SH-SY5Y (cell line): ENCODE data around the gene FBXL16.

ENCODE experiments used
- GATA2 ChIP-seq: IDR thresholded peaks from 2 replicates; pipeline ENCODE4 v1.6.1; 2011; ENCODE audit warnings: mild to moderate bottlenecking, low read depth, low read length
- GATA3 ChIP-seq: IDR thresholded peaks from 2 replicates; pipeline ENCODE4 v1.6.1; 2011; ENCODE audit warnings: low read depth, mild to moderate bottlenecking, low read length, moderate library complexity

Gene FBXL16

GRCh38 chr16:740459-740763 lies 34.8 kb upstream of the FBXL16 start:
- TF ChIP-seq GATA3, result no peak
- no peak for TF ChIP-seq GATA2

- TF ChIP-seq GATA3 (no peak), GATA2 (no peak)
These were observed 34.2 kb upstream of the FBXL16 start for GRCh38 chr16:739560-740458.

GRCh38 chr16:736936-737481 lies 31.4 kb upstream of the FBXL16 start:
- TF ChIP-seq GATA3, result no peak
- TF ChIP-seq GATA2, result no peak

DNA sequence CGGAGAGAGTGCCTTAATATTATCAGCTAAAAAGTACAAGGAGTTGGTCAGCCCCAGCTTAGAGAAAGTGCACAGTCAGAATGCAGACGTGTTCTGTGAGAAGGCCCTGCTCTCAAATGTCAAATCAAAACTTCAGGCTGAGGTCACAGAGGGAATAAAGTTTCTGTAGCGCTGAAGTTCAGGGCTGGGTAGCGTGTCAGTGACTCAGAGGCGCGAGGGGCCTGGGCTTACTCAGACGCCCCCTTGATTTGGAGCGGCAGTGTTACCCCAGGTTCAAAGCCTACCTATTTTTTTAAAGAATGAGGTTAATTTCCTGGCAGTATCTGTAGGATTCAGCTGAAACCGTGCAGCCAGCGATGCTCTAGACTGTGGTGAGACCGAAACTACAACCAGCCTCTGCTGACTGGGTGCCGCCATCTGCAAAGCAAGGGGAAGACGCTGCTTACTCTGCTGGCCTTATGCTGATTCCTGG lies 30.4 kb upstream of the FBXL16 start:
- TF ChIP-seq GATA3 (no peak), GATA2 (no peak)

- TF ChIP-seq GATA2 (no peak), GATA3 (no peak)
These were observed 29.6 kb upstream of the FBXL16 start for GRCh38 chr16:734981-735881.

GRCh38 chr16:734208-734980 lies 28.8 kb upstream of the FBXL16 start:
- TF ChIP-seq GATA3 (no peak), GATA2 (no peak)

DNA sequence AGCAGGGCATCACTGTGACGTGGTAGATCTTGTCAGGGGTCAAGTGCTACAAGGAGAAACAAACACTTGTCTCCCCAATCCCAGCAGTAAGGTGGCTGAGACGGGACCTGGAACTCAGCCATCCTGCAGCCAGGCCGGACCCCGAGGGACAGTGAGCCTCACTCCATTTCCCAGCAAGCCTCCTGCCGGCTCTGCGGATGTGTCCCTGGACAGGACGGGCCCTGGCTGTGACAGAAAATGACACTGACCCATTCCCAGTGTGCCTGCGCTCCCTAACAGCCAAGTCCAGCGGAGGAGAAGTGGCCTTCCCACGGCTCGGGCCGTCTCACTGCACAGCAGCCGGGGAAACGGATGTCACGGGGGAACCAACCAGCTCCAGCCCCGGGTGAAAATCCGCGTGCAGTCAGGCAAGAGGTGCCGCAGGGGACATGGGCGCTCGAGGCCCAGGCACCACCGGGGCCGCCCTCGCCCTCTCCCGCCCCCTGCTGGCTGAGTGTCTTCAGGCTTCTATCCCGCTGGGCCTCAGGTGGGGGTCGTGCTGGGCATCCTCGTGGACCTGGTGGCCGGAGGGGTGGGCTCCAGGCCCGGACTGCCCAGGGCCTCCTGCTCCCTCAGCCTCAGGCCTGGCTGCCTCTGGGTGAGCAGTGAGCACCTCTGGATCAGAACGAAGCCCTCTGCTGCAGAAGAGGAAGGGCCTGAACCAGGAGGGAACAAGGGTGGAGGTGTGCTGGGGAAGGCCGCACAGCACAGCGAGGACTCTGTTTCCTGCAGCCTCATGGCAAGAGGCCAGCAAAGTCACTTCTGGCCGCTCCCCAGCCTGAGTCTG lies 28.0 kb upstream of the FBXL16 start:
- no peak for TF ChIP-seq GATA3
- TF ChIP-seq GATA2, result no peak

DNA sequence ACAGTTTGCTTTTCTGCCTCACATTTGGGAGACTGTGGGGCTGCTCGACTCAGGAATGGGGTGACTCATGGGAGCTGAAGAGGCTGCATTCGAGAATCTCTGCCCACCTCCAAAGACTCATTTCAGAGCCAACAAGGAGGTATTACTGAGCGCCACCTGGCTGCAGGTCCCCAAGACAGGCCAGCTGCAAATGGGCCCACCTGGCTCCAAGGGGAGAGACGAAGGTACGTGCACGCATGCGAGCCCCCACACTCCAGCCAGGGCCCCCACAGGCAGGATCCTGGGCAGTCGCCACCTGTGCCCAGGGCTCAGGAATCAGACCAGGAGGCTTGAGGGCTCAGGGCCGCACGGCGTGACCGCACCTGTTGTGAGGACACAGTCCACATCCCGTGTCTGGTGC lies 27.3 kb upstream of the FBXL16 start:
- TF ChIP-seq GATA3 (no peak), GATA2 (no peak)

DNA sequence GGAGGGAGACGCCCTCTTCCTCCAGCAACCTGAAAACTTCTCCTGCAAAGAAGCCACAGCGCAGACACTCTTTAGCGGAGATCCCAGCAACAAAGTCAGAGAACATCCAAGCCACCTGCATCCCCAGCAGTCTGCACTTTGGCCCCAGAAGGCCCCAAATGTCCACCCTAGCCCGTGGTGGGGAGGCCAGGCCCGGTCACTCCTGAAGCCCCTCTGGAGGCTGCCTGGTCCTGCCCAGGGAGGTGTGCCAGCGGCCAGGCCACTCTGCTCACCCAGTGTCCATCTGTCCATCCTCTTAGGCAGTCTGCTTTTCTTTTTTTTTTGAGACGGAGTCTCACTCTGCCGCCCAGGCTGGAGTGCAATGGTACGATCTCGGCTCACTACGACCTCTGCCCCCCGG lies 26.7 kb upstream of the FBXL16 start:
- TF ChIP-seq GATA3 (no peak), GATA2 (no peak)

GRCh38 chr16:730666-731509 lies 25.3 kb upstream of the FBXL16 start:
- TF ChIP-seq GATA3 (no peak), GATA2 (no peak)

DNA sequence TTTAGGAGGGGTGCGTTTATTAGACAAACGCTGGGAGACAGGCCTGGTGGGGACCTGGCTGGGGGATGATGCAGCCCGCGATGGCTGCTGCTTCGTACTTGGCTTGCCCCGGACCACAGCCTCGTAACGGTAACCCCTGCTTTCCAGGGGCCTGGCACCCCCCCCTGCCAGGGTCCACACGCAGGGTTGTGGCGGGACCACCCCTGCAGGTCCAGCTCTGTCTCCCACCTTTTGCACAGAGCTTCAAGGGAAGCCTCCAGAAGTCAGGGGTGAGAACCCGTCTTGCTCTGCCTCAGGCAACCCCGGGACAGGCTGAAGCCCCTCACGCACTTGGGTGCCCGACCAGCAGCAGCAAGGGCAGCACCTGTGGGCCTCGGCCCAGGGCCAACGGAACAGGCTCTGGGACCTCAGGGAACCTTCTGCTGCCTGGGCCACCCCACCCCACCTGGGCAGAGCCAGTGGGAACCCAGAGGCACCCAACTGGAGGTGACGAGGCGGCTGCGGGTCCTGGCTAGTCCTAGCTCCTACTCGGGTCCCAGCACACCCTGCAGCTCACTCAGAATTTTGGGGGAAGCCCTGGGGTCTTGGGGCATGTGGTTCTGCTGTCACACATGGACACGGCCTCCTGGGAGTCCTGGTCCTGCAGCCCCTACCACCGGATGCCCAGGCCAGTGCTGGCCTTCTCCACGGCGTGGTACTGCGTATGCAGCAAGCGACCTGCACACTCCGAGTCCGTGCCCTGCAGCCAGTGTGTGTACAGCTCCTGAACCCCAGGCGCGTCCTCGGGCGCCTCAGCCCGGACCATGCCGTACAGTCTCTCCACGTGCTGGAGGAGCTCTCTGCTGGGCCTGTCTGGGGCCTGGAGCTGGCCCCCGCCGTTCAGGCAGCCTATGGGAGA lies 24.4 kb upstream of the FBXL16 start:
- TF ChIP-seq GATA3, result no peak
- no peak for TF ChIP-seq GATA2
